Heart left ventricle (tissue), 16 donors: Measurements from ENCODE around the gene GTF3C5. TPM values are rescaled to one million over a fixed set of nuclear protein-coding genes. Genes with fewer than 3 reads are reported as not detected.

ENCODE experiments used
- ATAC-seq, 4 donors: fragments of 200-7000 bp; cut with Tn5 transposase; one replicate each; pipeline ENCODE4 v1.9.1; 2020 to 2022; ENCODE audit warnings: moderate library complexity in 4 of 4, mild to moderate bottlenecking in 3 of 4, moderate number of reproducible peaks in 1 of 4
- DNase-seq, 5 donors: peaks; one replicate each; pipeline ENCODE4 v3.0.0-alpha.2; 2020
- H3K27ac ChIP-seq, 12 donors: fragments of 200-600 bp; sonication (generic) in 4 of 12; one replicate each; pipeline versions ENCODE4 v1.5.0 to v1.8.0; 2016 to 2022; ENCODE audit warnings: mild to moderate bottlenecking in 2 of 12
- H3K27me3 ChIP-seq, 9 donors: fragments of 200-600 bp; sonication (generic) in 2 of 9; one replicate each; pipeline versions ENCODE4 v1.5.1 to v1.8.0; 2016 to 2022; ENCODE audit warnings: mild to moderate bottlenecking in 3 of 9
- H3K36me3 ChIP-seq, 9 donors: fragments of 200-600 bp; sonication (generic) in 2 of 9; one replicate each; pipeline versions ENCODE4 v1.5.0 to v1.8.0; 2018 to 2022; ENCODE audit warnings: mild to moderate bottlenecking in 2 of 9
- H3K4me1 ChIP-seq, 12 donors: fragments of 200-600 bp; sonication (generic) in 4 of 12; one replicate each; pipeline versions ENCODE4 v1.5.0 to v1.8.0; 2016 to 2022; ENCODE audit warnings: mild to moderate bottlenecking in 3 of 12
- H3K4me3 ChIP-seq, 12 donors: fragments of 200-600 bp; sonication (generic) in 4 of 12; one replicate each; pipeline versions ENCODE4 v1.5.0 to v1.8.0; 2017 to 2022; ENCODE audit warnings: mild to moderate bottlenecking in 9 of 12, moderate library complexity in 4 of 12
- H3K9me3 ChIP-seq, 12 donors: fragments of 200-600 bp; sonication (generic) in 4 of 12; one replicate each; pipeline versions ENCODE4 v1.5.0 to v1.8.0; 2016 to 2022; ENCODE audit warnings: mild to moderate bottlenecking in 1 of 12
- CTCF ChIP-seq, 12 donors: fragments of 200-600 bp; sonication (generic) in 4 of 12; IDR thresholded peaks; one replicate each; pipeline versions ENCODE4 v1.5.0 to v1.8.0; 2018 to 2022; ENCODE audit warnings: antibody characterized with exemption in 12 of 12, mild to moderate bottlenecking in 5 of 12
- POLR2A ChIP-seq, 2 donors: fragments of 450-650 bp; IDR thresholded peaks; one replicate each; pipeline ENCODE4 v1.6.1; 2017; ENCODE audit warnings: antibody characterized with exemption in 2 of 2, mild to moderate bottlenecking in 2 of 2, moderate library complexity in 2 of 2
- WGBS, 4 donors: extraction: QIAGEN DNeasy Blood & Tissue Kit in 2 of 4; methylation state at CpG; one replicate each; pipeline versions ENCODE4 v1.1.5 to v1.1.7; 2013 to 2018; 5-methylcytosine and 5-hydroxymethylcytosine counted together
- intact Hi-C, 10 donors: fragments of 100-400 bp; cut with DNase I; formaldehyde crosslinking; loops; one replicate each; pipeline versions ENCODE4 v1.11.1 to v1.14.2; 2022
- polyA plus RNA-seq, 2 donors: library from polyadenylated mRNA; stranded (reverse); fragments of 200-250 nt; gene quantifications; one replicate each; pipeline ENCODE4 v1.2.3, GENCODE V29; 2013
- total RNA-seq, 9 donors: library from RNA; depleted of rRNA in 2 of 9; stranded (reverse); fragments of >200 nt in 2 of 9; fragmentation: NEBNext Ultra II Directional in 3 of 9; extraction: Animal tissue kit (Norgen Biotek cat#: 25700) in 3 of 9; gene quantifications; one replicate each; pipeline versions ENCODE4 v1.1.0 to v1.2.4, GENCODE V29; 2016 to 2023
- donor health status: ischemic (EF 13 %, LVEDD 7.1; RV severe dilation, severe dysfunction).
- donor health status: healthy with polysubstance abuse.
- donor health status: DM: no; HTN: yes; CAD: no.
- donor health status: DM: no; HTN: no; CAD: no.
- donor health status: ischemic (EF 25% LVEDD 6.9; RV normal size, moderate dysfunction).
- donor health status: ischemic (EF 25% LVEDD 5.7; RV mildly dilated, moderate dysfunction).
- donor health status: healthy.
- donor health status: DM: yes; HTN: yes; CAD: no.
- donor health status: ischemic (EF 35%, LVEDD 5.7; RV mildly dilated, moderate dysfunction).
- donor health status: nonischemic (EF 11% LVEDD 7.7; RV severe dilation, severe dysfunction).
- donor health status: DM: yes; HTN: yes; CAD: no.
- donor health status: PGD.
- donor health status: ischemic (EF 29% LVEDD 5.4; RV normal size, mild dysfunction).
- donor health status: nonischemic (EF 23%, LVEDD 6.1; RV moderate dilation, normal function).

GTF3C5 gene
- total and polyA plus RNA-seq, 11 donors = 22.9 to 51.7 (median 35.9) TPM

- Histone ChIP-seq H3K36me3 (peaks cover 11 to 89% (median 77%) of the 10 kb centered on the region in 9 donors), H3K9me3 (peaks cover 0 to 23% (median 12%) of the 10 kb centered on the region in 12 donors), H3K27me3 (no peaks in the 10 kb centered on the region), H3K4me1 (peaks cover 0 to 3% (median 0%) of the 10 kb centered on the region in 12 donors), H3K27ac (no peak overlapping the region), H3K4me3 (no peak overlapping the region)
- DNase-seq (peak in 2 of 5 donors; percentile 3 to 60), ATAC-seq (no peak)
- TF ChIP-seq POLR2A (IDR thresholded peaks at IDR 0.05) (no peak), CTCF (IDR thresholded peaks at IDR 0.05) (no peak)
- intact Hi-C loops = loop anchor here in 4 of 10 donors (5.0 kb wide), 3 partner anchors 53 to 63 kb away; no protein-coding TSS in a partner anchor
- 89 to 93% (median 92%) methylated on average over 12 of the region's 12 CpGs for WGBS, 4 donors
Observed at GRCh38 chr9:133099726-133100505, 69.1 kb downstream of the GTF3C5 start.

GRCh38 chr9:133100506-133101355 lies 69.9 kb downstream of the GTF3C5 start:
- peak in 1 of 5 donors; percentile 16 for DNase-seq
- peaks cover 0 to 3% (median 0%) of the 10 kb centered on the region in 12 donors for H3K4me1 ChIP-seq
- no peak overlapping the region for H3K27ac ChIP-seq
- intact Hi-C loops = loop anchor here in 3 of 10 donors (5.0 kb wide), 3 partner anchors 53 to 63 kb away; no protein-coding TSS in a partner anchor
- TF ChIP-seq POLR2A (IDR thresholded peaks at IDR 0.05) (no peak), CTCF (IDR thresholded peaks at IDR 0.05) (no peak)
- H3K36me3 ChIP-seq = peaks cover 11 to 94% (median 83%) of the 10 kb centered on the region in 9 donors
- no peaks in the 10 kb centered on the region for H3K27me3 ChIP-seq
- WGBS, 4 donors = 84 to 94% (median 89%) methylated on average over 13 of the region's 13 CpGs
- peaks cover 0 to 15% (median 9%) of the 10 kb centered on the region in 12 donors for H3K9me3 ChIP-seq
- ATAC-seq = no peak
- no peak overlapping the region for H3K4me3 ChIP-seq

GRCh38 chr9:133101356-133102189 lies 70.8 kb downstream of the GTF3C5 start:
- Histone ChIP-seq H3K4me1 (peaks cover 0 to 3% (median 0%) of the 10 kb centered on the region in 12 donors), H3K27me3 (no peaks in the 10 kb centered on the region), H3K27ac (no peak overlapping the region), H3K36me3 (peaks cover 13 to 97% (median 90%) of the 10 kb centered on the region in 9 donors), H3K4me3 (no peak overlapping the region), H3K9me3 (peaks cover 0 to 7% (median 2%) of the 10 kb centered on the region in 12 donors)
- WGBS, 4 donors = 94 to 96% (median 96%) methylated on average over 32 of the region's 32 CpGs
- TF ChIP-seq CTCF (IDR thresholded peaks at IDR 0.05) (no peak), POLR2A (IDR thresholded peaks at IDR 0.05) (no peak)
- peak in 2 of 5 donors; percentile 22 to 55 for DNase-seq
- intact Hi-C loops = loop anchor here in 7 of 10 donors (1.0 to 5.0 kb wide), 6 partner anchors 41 to 64 kb away; no protein-coding TSS in a partner anchor
- no peak for ATAC-seq
